MM.1S (cell line): ENCODE results near the gene GINM1.

Source experiments
- DNase-seq: peaks from one replicate; pipeline ENCODE4 v3.0.0-alpha.2; 2015
- H2AFZ ChIP-seq: fragments of 300-600 bp; sonication (generic); 2 replicates; pipeline ENCODE4 v1.6.0; 2016; ENCODE audit warnings: antibody characterized with exemption, low read length
- H3F3A ChIP-seq: fragments of 300-600 bp; sonication (generic); 2 replicates; pipeline ENCODE4 v1.6.1; 2016; ENCODE audit warnings: mild to moderate bottlenecking, antibody characterized with exemption, low read length, moderate library complexity, mixed read lengths; ENCODE audit not compliant: insufficient read depth
- H3K27ac ChIP-seq: fragments of 300-600 bp; sonication (generic); 2 replicates; pipeline ENCODE4 v1.5.1; 2016; ENCODE audit warnings: mild to moderate bottlenecking, low read length
- H3K27me3 ChIP-seq: fragments of 300-600 bp; sonication (generic); replicated peaks from 2 replicates; pipeline ENCODE4 v1.6.0; 2016; ENCODE audit warnings: low read length; ENCODE audit not compliant: insufficient read depth
- H3K36me3 ChIP-seq: fragments of 300-600 bp; sonication (generic); replicated peaks from 2 replicates; pipeline ENCODE4 v1.6.1; 2016; ENCODE audit warnings: mild to moderate bottlenecking, low read length, mixed read lengths; ENCODE audit not compliant: insufficient read depth
- H3K4me1 ChIP-seq: fragments of 300-600 bp; sonication (generic); 2 replicates; pipeline ENCODE4 v1.6.1; 2016; ENCODE audit warnings: low read length, mixed read lengths
- H3K4me2 ChIP-seq: fragments of 300-600 bp; sonication (generic); 2 replicates; pipeline ENCODE4 v1.6.0; 2016; ENCODE audit warnings: low read depth, low read length
- H3K4me3 ChIP-seq: fragments of 300-600 bp; sonication (generic); 2 replicates; pipeline ENCODE4 v1.5.1; 2016; ENCODE audit warnings: low read length, mixed read lengths
- H3K79me2 ChIP-seq: fragments of 300-600 bp; sonication (generic); 2 replicates; pipeline ENCODE4 v1.6.1; 2016; ENCODE audit warnings: mixed run types, low read length, mixed read lengths
- H3K9ac ChIP-seq: fragments of 300-600 bp; sonication (generic); 2 replicates; pipeline ENCODE4 v1.6.1; 2016; ENCODE audit warnings: low read length, mixed read lengths
- H3K9me2 ChIP-seq: fragments of 300-600 bp; sonication (generic); replicated peaks from 2 replicates; pipeline ENCODE4 v1.6.1; 2016; ENCODE audit warnings: mild to moderate bottlenecking, low read length, mixed read lengths; ENCODE audit not compliant: insufficient read depth
- H3K9me3 ChIP-seq: fragments of 300-600 bp; sonication (generic); replicated peaks from 2 replicates; pipeline ENCODE4 v1.6.1; 2016; ENCODE audit warnings: mild to moderate bottlenecking, low read length, mixed read lengths; ENCODE audit not compliant: insufficient read depth
- H4K20me1 ChIP-seq: fragments of 300-600 bp; sonication (generic); 2 replicates; pipeline ENCODE4 v1.6.1; 2016; ENCODE audit warnings: mild to moderate bottlenecking, low read length, moderate library complexity, mixed read lengths; ENCODE audit not compliant: insufficient read depth
- EZH2 ChIP-seq: fragments of 300-600 bp; sonication (generic); optimal IDR thresholded peaks from 2 replicates; pipeline ENCODE3; 2017; ENCODE audit warnings: low read depth, mild to moderate bottlenecking, antibody characterized with exemption, low read length, mixed read lengths
- EZH2phosphoT487 ChIP-seq: fragments of 300-600 bp; sonication (generic); IDR thresholded peaks from 2 replicates; pipeline ENCODE4 v1.6.1; 2018; ENCODE audit warnings: antibody characterized with exemption, low read length
- TF ChIP-seq, protein P1 (sequence below): fragments of 300-600 bp; sonication (generic); IDR thresholded peaks from 2 replicates; pipeline ENCODE4 v1.5.1; 2016; ENCODE audit warnings: antibody characterized with exemption, low read length, mixed read lengths

GINM1 gene

GRCh38 chr6:149563928-149564325 lies 2.2 kb upstream of the GINM1 start:
- Histone ChIP-seq H2AFZ (no peak overlapping the region), H3K4me3 (no peak overlapping the region), H3K79me2 (peaks cover 16% of the 10 kb centered on the region), H3K27ac (no peak overlapping the region), H3K4me2 (no peak overlapping the region), H3K27me3 (peaks cover 22% of the 10 kb centered on the region), H3K9ac (no peak overlapping the region), H3K9me2 (no peaks in the 10 kb centered on the region), H3K4me1 (peaks cover 6% of the 10 kb centered on the region; the same call in 1 of the 2 replicates), H4K20me1 (no peaks in the 10 kb centered on the region), H3K36me3 (no peaks in the 10 kb centered on the region), H3F3A (no peaks in the 10 kb centered on the region; the same call in 1 of the 2 replicates), H3K9me3 (no peaks in the 10 kb centered on the region)
- DNase-seq: no peak
- TF ChIP-seq, protein P1, sequence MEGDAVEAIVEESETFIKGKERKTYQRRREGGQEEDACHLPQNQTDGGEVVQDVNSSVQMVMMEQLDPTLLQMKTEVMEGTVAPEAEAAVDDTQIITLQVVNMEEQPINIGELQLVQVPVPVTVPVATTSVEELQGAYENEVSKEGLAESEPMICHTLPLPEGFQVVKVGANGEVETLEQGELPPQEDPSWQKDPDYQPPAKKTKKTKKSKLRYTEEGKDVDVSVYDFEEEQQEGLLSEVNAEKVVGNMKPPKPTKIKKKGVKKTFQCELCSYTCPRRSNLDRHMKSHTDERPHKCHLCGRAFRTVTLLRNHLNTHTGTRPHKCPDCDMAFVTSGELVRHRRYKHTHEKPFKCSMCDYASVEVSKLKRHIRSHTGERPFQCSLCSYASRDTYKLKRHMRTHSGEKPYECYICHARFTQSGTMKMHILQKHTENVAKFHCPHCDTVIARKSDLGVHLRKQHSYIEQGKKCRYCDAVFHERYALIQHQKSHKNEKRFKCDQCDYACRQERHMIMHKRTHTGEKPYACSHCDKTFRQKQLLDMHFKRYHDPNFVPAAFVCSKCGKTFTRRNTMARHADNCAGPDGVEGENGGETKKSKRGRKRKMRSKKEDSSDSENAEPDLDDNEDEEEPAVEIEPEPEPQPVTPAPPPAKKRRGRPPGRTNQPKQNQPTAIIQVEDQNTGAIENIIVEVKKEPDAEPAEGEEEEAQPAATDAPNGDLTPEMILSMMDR: no peak
- no peak for TF ChIP-seq EZH2
- TF ChIP-seq EZH2phosphoT487: no peak

- H3K4me3 ChIP-seq: peak overlapping the region; percentile 75
- no peak for TF ChIP-seq EZH2phosphoT487
- TF ChIP-seq, protein P1: no peak
- TF ChIP-seq EZH2: no peak
- peak; percentile 10 for DNase-seq
- peaks cover 16% of the 10 kb centered on the region for H3K27me3 ChIP-seq
- H4K20me1 ChIP-seq: no peaks in the 10 kb centered on the region
- H3K36me3 ChIP-seq: no peaks in the 10 kb centered on the region
- no peaks in the 10 kb centered on the region for H3K9me3 ChIP-seq
- H3K4me1 ChIP-seq: peaks cover 6% of the 10 kb centered on the region; the same call in 1 of the 2 replicates
- peak overlapping the region; percentile 74 for H3K4me2 ChIP-seq
- no peaks in the 10 kb centered on the region; the same call in 1 of the 2 replicates for H3F3A ChIP-seq
- peak overlapping the region; percentile 55; the same call in 1 of the 2 replicates for H3K27ac ChIP-seq
- peak overlapping the region; percentile 69 for H3K9ac ChIP-seq
- peaks cover 24% of the 10 kb centered on the region for H3K79me2 ChIP-seq
- H3K9me2 ChIP-seq: no peaks in the 10 kb centered on the region
- peak overlapping the region; percentile 63 for H2AFZ ChIP-seq
These were observed 427 bp downstream of the GINM1 start for GRCh38 chr6:149566410-149567193.

DNA sequence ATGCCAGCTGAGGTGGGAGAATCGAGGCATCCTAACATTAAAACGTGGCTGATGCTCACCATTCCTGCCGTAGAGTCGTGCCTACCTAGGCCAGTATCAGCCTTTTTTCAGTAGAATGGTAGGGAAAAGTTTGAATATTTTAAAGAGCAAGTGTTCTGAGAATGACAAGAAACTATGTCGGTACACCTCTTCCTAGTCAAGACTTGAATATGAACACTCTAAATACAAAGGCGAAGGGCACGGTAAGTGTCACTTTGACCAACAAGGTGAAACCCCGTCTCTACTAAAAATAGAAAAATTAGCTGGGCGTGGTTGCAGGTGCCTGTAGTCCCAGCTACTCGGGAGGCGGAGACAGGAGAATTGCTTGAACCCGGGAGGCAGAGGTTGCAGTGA lies 1.0 kb downstream of the GINM1 start:
- Histone ChIP-seq H3K36me3 (no peaks in the 10 kb centered on the region), H3K4me3 (peak overlapping the region; percentile 75), H3K9ac (peak overlapping the region; percentile 69), H3K4me1 (peaks cover 6% of the 10 kb centered on the region; the same call in 1 of the 2 replicates), H3K4me2 (peak overlapping the region; percentile 74), H4K20me1 (no peaks in the 10 kb centered on the region), H2AFZ (peak overlapping the region; percentile 63), H3K79me2 (peaks cover 24% of the 10 kb centered on the region), H3F3A (no peaks in the 10 kb centered on the region; the same call in 1 of the 2 replicates), H3K27me3 (peaks cover 16% of the 10 kb centered on the region), H3K9me3 (no peaks in the 10 kb centered on the region), H3K27ac (peak overlapping the region; percentile 55; the same call in 1 of the 2 replicates), H3K9me2 (no peaks in the 10 kb centered on the region)
- peak; percentile 24 for DNase-seq
- TF ChIP-seq, protein P1: no peak
- no peak for TF ChIP-seq EZH2phosphoT487
